GM18505 (cell line): ENCODE data around the gene CDC37L1.
"Not testable (repeated sequence)": the region's sequence is repeated elsewhere in the genome, so short reads cannot be mapped to it uniquely, and the experiment has no call there.

Experiments used
- ATAC-seq: cut with Tn5 transposase; IDR thresholded peaks from one replicate; pipeline ENCODE4 v1.9.1; 2021; ENCODE audit not compliant: unreplicated experiment
- POLR2A ChIP-seq: IDR thresholded peaks from 4 replicates; pipeline ENCODE4 v1.6.1; 2011; ENCODE audit warnings: borderline replicate concordance; ENCODE audit not compliant: insufficient read depth, insufficient read length; ENCODE audit errors: extremely low read depth

Gene CDC37L1

GRCh38 chr9:4740388-4740637, 60.9 kb downstream of the CDC37L1 start:
- ATAC-seq, result no peak
- TF ChIP-seq POLR2A, result no peak

GRCh38 chr9:4740638-4741364, 61.4 kb downstream of the CDC37L1 start, which contains the start of gene AK3:
AK3 (minus strand) TSS chr9:4741202; CDS start chr9:4741087, 115 bp downstream.
- ATAC-seq, result peak; percentile 93
- peak; percentile 92 for TF ChIP-seq POLR2A

- TF ChIP-seq POLR2A, result no peak
- ATAC-seq, result peak; percentile 1
Observed at GRCh38 chr9:4741365-4742089, 62.2 kb downstream of the CDC37L1 start.

GRCh38 chr9:4742246-4742645, 62.9 kb downstream of the CDC37L1 start:
- no peak for ATAC-seq
- no peak for TF ChIP-seq POLR2A

- no peak for ATAC-seq
- TF ChIP-seq POLR2A, result no peak
Observed at GRCh38 chr9:4743131-4743875, 63.9 kb downstream of the CDC37L1 start.

GRCh38 chr9:4746278-4747030, 67.1 kb downstream of the CDC37L1 start:
- no peak for TF ChIP-seq POLR2A

GRCh38 chr9:4748612-4749011, 69.2 kb downstream of the CDC37L1 start:
- no peak for ATAC-seq
- TF ChIP-seq POLR2A, result no peak

More at GRCh38 chr9:4746278-4747030, 67.1 kb downstream of the CDC37L1 start:
- ATAC-seq, result no peak

- ATAC-seq, result no peak
- TF ChIP-seq POLR2A, result no peak
Observed at GRCh38 chr9:4750023-4750673, 70.8 kb downstream of the CDC37L1 start.

GRCh38 chr9:4754530-4754929, 75.2 kb downstream of the CDC37L1 start:
- not testable (repeated sequence) for ATAC-seq

- no peak for ATAC-seq
- TF ChIP-seq POLR2A, result no peak
Observed at GRCh38 chr9:4755026-4755609, 75.7 kb downstream of the CDC37L1 start.

- no peak for ATAC-seq
- TF ChIP-seq POLR2A, result no peak
Observed at GRCh38 chr9:4756420-4756819, 77.1 kb downstream of the CDC37L1 start.
